Measurements from ENCODE around the gene GLIPR1.
A peak's percentile ranks its signal among the peaks of the same experiment; 100 is the strongest.
"Not testable (repeated sequence)": the region's sequence is repeated elsewhere in the genome, so short reads cannot be mapped to it uniquely, and the experiment has no call there.

The GLIPR1 gene

GRCh38 chr12:75455839-75456238 lies 24.7 kb upstream of the GLIPR1 start:
- H3K27ac ChIP-seq (ENCODE audit: low read length), result peak overlapping the region; percentile 85
- no peaks in the 10 kb centered on the region for H3K27me3 ChIP-seq (ENCODE audit: insufficient read depth, low read length, poor library complexity)
- H4K20me1 ChIP-seq (ENCODE audit: insufficient read depth, low read length), result no peaks in the 10 kb centered on the region
- peak overlapping the region; percentile 49 for H2AFZ ChIP-seq (ENCODE audit: low read depth, low read length)
- H3K4me1 ChIP-seq (ENCODE audit: insufficient read depth, low read length), result peaks cover 51% of the 10 kb centered on the region
- ATAC-seq (ENCODE audit: insufficient read depth, low read depth) (peak; percentile 65), DNase-seq (no peak)
- H3K4me2 ChIP-seq (ENCODE audit: insufficient read depth, low read length), result peak overlapping the region; percentile 14; the same call in 1 of the 2 replicates
- H3K36me3 ChIP-seq (ENCODE audit: insufficient read depth, low read length), result no peaks in the 10 kb centered on the region
- H3K4me3 ChIP-seq (ENCODE audit: low read depth in 1 of 2, low read length in 2 of 2), result no peak overlapping the region
- H3K9ac ChIP-seq (ENCODE audit: low read depth, low read length), result no peak overlapping the region
- peaks cover 15% of the 10 kb centered on the region for H3K9me3 ChIP-seq (ENCODE audit: insufficient read depth, low read length, severe bottlenecking)
- H3K79me2 ChIP-seq (ENCODE audit: insufficient read depth, low read length), result no peaks in the 10 kb centered on the region
- TF ChIP-seq, protein P1, sequence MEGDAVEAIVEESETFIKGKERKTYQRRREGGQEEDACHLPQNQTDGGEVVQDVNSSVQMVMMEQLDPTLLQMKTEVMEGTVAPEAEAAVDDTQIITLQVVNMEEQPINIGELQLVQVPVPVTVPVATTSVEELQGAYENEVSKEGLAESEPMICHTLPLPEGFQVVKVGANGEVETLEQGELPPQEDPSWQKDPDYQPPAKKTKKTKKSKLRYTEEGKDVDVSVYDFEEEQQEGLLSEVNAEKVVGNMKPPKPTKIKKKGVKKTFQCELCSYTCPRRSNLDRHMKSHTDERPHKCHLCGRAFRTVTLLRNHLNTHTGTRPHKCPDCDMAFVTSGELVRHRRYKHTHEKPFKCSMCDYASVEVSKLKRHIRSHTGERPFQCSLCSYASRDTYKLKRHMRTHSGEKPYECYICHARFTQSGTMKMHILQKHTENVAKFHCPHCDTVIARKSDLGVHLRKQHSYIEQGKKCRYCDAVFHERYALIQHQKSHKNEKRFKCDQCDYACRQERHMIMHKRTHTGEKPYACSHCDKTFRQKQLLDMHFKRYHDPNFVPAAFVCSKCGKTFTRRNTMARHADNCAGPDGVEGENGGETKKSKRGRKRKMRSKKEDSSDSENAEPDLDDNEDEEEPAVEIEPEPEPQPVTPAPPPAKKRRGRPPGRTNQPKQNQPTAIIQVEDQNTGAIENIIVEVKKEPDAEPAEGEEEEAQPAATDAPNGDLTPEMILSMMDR (IDR thresholded peaks at IDR 0.05; ENCODE audit: borderline replicate concordance, extremely low read depth, low read length, poor library complexity, severe bottlenecking), result peak; percentile 8
- TF ChIP-seq EZH2 (IDR thresholded peaks at IDR 0.05; ENCODE audit: borderline replicate concordance, low read depth, low read length, severe bottlenecking), result no peak

DNA sequence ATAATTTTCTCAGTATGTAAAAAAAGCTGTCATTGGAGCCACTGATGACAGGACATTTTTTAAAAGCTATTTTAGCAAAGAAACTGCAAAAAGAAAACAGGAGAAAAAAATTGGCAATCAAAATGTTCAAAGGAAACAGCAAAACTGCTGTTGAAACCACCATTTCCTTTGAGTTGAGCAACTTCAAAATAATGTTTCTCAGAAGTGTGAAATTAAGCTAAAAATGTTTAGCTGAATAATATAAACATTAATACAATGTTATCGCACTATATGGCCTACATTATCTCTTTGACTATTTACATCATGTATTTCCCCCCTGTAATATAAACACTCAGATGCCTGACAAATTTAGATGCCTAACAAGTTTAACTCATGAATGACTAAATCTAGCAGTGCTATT lies 23.4 kb upstream of the GLIPR1 start:
- Histone ChIP-seq H3K9me3 (ENCODE audit: insufficient read depth, low read length, severe bottlenecking) (peaks cover 15% of the 10 kb centered on the region), H3K4me3 (ENCODE audit: low read depth in 1 of 2, low read length in 2 of 2) (no peak overlapping the region), H3K27me3 (ENCODE audit: insufficient read depth, low read length, poor library complexity) (no peaks in the 10 kb centered on the region), H3K9ac (ENCODE audit: low read depth, low read length) (peak overlapping the region; percentile 39), H3K27ac (ENCODE audit: low read length) (peak overlapping the region; percentile 85), H3K4me1 (ENCODE audit: insufficient read depth, low read length) (peaks cover 51% of the 10 kb centered on the region), H3K36me3 (ENCODE audit: insufficient read depth, low read length) (no peaks in the 10 kb centered on the region), H3K79me2 (ENCODE audit: insufficient read depth, low read length) (no peaks in the 10 kb centered on the region), H2AFZ (ENCODE audit: low read depth, low read length) (no peak overlapping the region; the same call in none of the 2 replicates), H3K4me2 (ENCODE audit: insufficient read depth, low read length) (peak overlapping the region; percentile 53), H4K20me1 (ENCODE audit: insufficient read depth, low read length) (no peaks in the 10 kb centered on the region)
- peak; percentile 55 for ATAC-seq (ENCODE audit: insufficient read depth, low read depth)
- DNase-seq, result no peak
- TF ChIP-seq, protein P1 (IDR thresholded peaks at IDR 0.05; ENCODE audit: borderline replicate concordance, extremely low read depth, low read length, poor library complexity, severe bottlenecking), result no peak
- no peak for TF ChIP-seq EZH2 (IDR thresholded peaks at IDR 0.05; ENCODE audit: borderline replicate concordance, low read depth, low read length, severe bottlenecking)

- Histone ChIP-seq H3K27ac (ENCODE audit: low read length) (peak overlapping the region; percentile 85), H3K9me3 (ENCODE audit: insufficient read depth, low read length, severe bottlenecking) (peaks cover 15% of the 10 kb centered on the region), H3K9ac (ENCODE audit: low read depth, low read length) (peak overlapping the region; percentile 39), H3K4me1 (ENCODE audit: insufficient read depth, low read length) (peaks cover 51% of the 10 kb centered on the region), H3K4me2 (ENCODE audit: insufficient read depth, low read length) (peak overlapping the region; percentile 53; the same call in 1 of the 2 replicates)
- not testable (repeated sequence) for H4K20me1 ChIP-seq (ENCODE audit: insufficient read depth, low read length); H3K27me3 ChIP-seq (ENCODE audit: insufficient read depth, low read length, poor library complexity); DNase-seq; H3K4me3 ChIP-seq (ENCODE audit: low read depth in 1 of 2, low read length in 2 of 2); H3K36me3 ChIP-seq (ENCODE audit: insufficient read depth, low read length); ATAC-seq (ENCODE audit: insufficient read depth, low read depth); H2AFZ ChIP-seq (ENCODE audit: low read depth, low read length); H3K79me2 ChIP-seq (ENCODE audit: insufficient read depth, low read length)
Observed at GRCh38 chr12:75457866-75458265, 22.7 kb upstream of the GLIPR1 start.

DNA sequence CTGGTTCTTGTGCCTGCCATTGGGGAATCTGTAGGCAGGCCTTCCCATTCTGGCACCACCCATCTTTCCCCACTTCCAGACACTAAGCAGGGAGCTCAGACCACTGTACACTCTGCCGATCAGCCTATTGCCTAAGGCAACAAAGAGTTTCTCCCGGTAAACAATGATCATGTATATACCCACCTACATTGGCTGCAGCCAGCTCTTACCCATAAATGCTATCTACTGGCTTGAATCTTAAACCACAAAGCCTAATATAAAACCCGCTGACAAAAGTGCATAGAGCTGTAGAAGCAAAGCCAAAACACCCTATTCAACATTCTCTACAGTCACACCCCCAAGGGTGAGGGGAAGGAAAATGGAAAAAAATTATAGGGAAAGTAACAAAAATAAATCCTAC lies 20.8 kb upstream of the GLIPR1 start:
- TF ChIP-seq, protein P1 (IDR thresholded peaks at IDR 0.05; ENCODE audit: borderline replicate concordance, extremely low read depth, low read length, poor library complexity, severe bottlenecking), result no peak
- TF ChIP-seq EZH2 (IDR thresholded peaks at IDR 0.05; ENCODE audit: borderline replicate concordance, low read depth, low read length, severe bottlenecking), result no peak
- no peak overlapping the region for H3K4me3 ChIP-seq (ENCODE audit: low read depth in 1 of 2, low read length in 2 of 2)
- DNase-seq, result no peak
- H3K4me1 ChIP-seq (ENCODE audit: insufficient read depth, low read length), result peaks cover 50% of the 10 kb centered on the region
- H3K4me2 ChIP-seq (ENCODE audit: insufficient read depth, low read length), result no peak overlapping the region
- H3K36me3 ChIP-seq (ENCODE audit: insufficient read depth, low read length), result no peaks in the 10 kb centered on the region
- H3K9ac ChIP-seq (ENCODE audit: low read depth, low read length), result no peak overlapping the region
- H3K79me2 ChIP-seq (ENCODE audit: insufficient read depth, low read length), result no peaks in the 10 kb centered on the region
- H3K27me3 ChIP-seq (ENCODE audit: insufficient read depth, low read length, poor library complexity), result no peaks in the 10 kb centered on the region
- H2AFZ ChIP-seq (ENCODE audit: low read depth, low read length), result no peak overlapping the region
- 0 out of 3 replicates have a peak, but pooled peaks have one; percentile 30 for ATAC-seq (ENCODE audit: insufficient read depth, low read depth)
- no peaks in the 10 kb centered on the region for H4K20me1 ChIP-seq (ENCODE audit: insufficient read depth, low read length)
- peaks cover 15% of the 10 kb centered on the region for H3K9me3 ChIP-seq (ENCODE audit: insufficient read depth, low read length, severe bottlenecking)
- H3K27ac ChIP-seq (ENCODE audit: low read length), result peak overlapping the region; percentile 55
